ENCODE measurements around the gene CHI3L1.

CHI3L1 gene

DNA sequence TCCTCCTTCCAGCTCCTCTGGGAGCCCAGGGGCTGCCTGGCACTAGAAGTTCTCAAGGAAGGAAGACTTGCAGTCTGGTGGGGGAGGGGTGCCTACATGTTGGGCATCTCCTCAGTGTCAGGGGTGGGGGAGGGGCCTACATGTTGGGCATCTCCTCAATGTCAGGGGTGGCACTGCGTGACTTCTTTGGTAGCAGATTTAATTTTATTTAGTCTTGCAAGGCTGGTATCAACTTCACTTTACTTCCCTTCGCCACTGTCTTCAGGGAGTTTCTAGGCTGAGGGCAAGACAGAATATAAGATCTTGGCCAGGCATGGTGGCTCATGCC, 40.5 kb downstream of the CHI3L1 start:
- Histone ChIP-seq H3K9me3 (replicated peaks; ENCODE audit: low read length) (no peaks in the 10 kb centered on the region), H3K4me1 (ENCODE audit: control insufficient read depth, insufficient read depth, low read length) (peaks cover 5% of the 10 kb centered on the region), H3K9ac (ENCODE audit: low read depth, low read length) (no peak overlapping the region), H3K27me3 (ENCODE audit: control insufficient read depth, insufficient read depth, low read length) (no peaks in the 10 kb centered on the region), H3K4me3 (ENCODE audit: low read length) (no peak overlapping the region), H3K4me2 (ENCODE audit: low read length) (no peak overlapping the region), H3K36me3 (ENCODE audit: insufficient read depth, low read length) (no peaks in the 10 kb centered on the region)

DNA sequence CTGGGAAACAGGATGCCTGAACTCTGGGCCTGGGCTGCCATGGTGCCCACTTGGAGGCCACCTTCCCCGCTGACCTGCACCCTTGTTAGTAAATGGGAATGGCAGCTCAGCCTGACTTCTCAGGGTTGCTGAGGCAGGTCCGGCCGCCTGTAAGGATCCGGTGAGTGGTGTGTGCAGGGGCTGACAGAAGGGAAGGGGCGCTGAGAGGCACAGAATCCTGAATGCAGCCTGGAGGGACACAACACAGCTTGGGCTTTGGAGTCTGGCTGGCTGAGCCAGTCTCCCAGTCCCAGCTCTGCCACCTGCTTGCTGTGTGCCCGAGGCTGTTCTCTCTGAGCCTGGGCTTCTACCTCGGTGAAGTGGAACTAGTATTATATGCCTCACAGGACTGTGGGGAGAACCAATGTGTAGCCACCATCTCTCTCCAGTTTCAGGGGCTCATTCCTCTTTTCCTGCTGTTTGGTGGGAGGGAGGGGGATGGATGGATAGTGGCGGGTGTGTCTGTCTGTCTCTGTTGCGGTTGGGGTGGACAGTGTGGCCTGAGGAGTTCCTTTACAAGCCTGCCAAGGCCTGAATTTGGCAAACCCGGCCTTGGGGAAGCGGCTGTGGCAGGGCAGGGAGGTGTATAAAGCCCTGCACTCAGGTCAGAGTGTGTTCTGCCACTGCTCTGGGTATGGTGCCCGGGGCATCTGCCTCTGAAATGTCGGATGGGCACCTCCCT, 41.0 kb downstream of the CHI3L1 start:
- no peaks in the 10 kb centered on the region for H3K36me3 ChIP-seq (ENCODE audit: insufficient read depth, low read length)
- H3K4me1 ChIP-seq (ENCODE audit: control insufficient read depth, insufficient read depth, low read length), result peaks cover 5% of the 10 kb centered on the region
- no peaks in the 10 kb centered on the region for H3K27me3 ChIP-seq (ENCODE audit: control insufficient read depth, insufficient read depth, low read length)
- H3K9me3 ChIP-seq (replicated peaks; ENCODE audit: low read length), result no peaks in the 10 kb centered on the region
- no peak overlapping the region for H3K4me3 ChIP-seq (ENCODE audit: low read length)
- H3K4me2 ChIP-seq (ENCODE audit: low read length), result no peak overlapping the region
- H3K9ac ChIP-seq (ENCODE audit: low read depth, low read length), result no peak overlapping the region

DNA sequence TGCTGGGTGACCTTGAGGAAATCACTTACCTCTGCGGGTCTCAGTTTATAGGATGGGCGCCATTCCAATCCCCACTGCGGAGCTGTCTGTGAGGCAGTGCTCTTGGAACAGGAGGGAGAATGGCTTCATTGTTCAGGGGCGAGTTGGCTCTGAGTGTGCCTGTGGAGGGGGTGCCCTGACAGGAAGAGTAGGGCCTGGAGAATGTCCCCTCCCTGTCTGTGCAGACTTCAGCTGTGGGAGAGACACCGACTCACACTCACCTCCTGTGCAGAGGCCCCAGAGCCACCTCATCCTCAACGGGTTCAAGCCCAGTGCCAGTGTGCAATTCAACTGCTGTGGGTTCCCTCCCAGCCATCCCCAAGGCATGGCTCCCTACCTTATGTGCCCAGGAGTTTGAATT, 41.8 kb downstream of the CHI3L1 start:
- peaks cover 5% of the 10 kb centered on the region for H3K4me1 ChIP-seq (ENCODE audit: control insufficient read depth, insufficient read depth, low read length)
- H3K4me3 ChIP-seq (ENCODE audit: low read length), result no peak overlapping the region
- H3K9ac ChIP-seq (ENCODE audit: low read depth, low read length), result no peak overlapping the region
- H3K9me3 ChIP-seq (replicated peaks; ENCODE audit: low read length), result no peaks in the 10 kb centered on the region
- H3K4me2 ChIP-seq (ENCODE audit: low read length), result no peak overlapping the region
- H3K36me3 ChIP-seq (ENCODE audit: insufficient read depth, low read length), result no peaks in the 10 kb centered on the region
- H3K27me3 ChIP-seq (ENCODE audit: control insufficient read depth, insufficient read depth, low read length), result peaks cover 1% of the 10 kb centered on the region

- H3K9me3 ChIP-seq (replicated peaks; ENCODE audit: low read length), result no peaks in the 10 kb centered on the region
- peaks cover 3% of the 10 kb centered on the region for H3K27me3 ChIP-seq (ENCODE audit: control insufficient read depth, insufficient read depth, low read length)
- H3K4me1 ChIP-seq (ENCODE audit: control insufficient read depth, insufficient read depth, low read length), result peaks cover 5% of the 10 kb centered on the region
- H3K4me2 ChIP-seq (ENCODE audit: low read length), result no peak overlapping the region
- no peaks in the 10 kb centered on the region for H3K36me3 ChIP-seq (ENCODE audit: insufficient read depth, low read length)
- H3K9ac ChIP-seq (ENCODE audit: low read depth, low read length), result no peak overlapping the region
- no peak overlapping the region for H3K4me3 ChIP-seq (ENCODE audit: low read length)
Observed at GRCh38 chr1:203143641-203144040, 42.9 kb downstream of the CHI3L1 start.

DNA sequence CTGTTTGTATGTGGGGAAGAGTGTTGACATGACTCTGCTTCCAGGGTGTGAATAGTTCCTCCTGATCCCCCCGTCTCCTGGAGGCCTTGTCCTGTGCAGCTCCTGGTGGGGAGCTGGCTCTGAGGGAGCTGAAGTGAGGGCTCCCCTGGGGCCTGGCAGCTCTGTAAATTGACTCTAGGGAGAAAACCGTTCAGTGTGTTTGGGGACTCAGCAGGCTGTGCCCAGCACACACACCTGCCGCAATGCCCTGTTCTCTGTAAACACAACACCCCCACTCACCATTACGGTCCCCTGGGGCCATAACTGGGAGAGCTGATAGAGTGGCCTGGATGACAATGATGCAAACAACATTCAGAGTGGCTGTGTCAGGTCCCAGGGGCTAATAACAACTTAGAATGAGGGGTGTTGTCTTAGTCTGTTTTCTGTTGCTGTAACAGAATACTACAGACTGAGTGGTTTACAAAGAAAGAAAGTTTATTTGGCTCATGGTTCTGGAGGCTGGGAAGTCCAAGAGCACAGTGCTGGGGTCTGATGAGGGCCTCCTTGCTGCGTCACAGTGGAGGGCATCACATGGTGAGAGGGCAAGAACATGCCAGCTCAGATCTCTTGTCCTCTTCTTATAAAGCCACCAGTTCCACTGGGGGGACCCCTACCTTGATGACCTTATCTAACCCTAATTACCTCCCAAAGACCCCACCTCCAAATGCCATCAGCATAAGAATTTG, 43.7 kb downstream of the CHI3L1 start:
- no peak overlapping the region for H3K4me3 ChIP-seq (ENCODE audit: low read length)
- peaks cover 8% of the 10 kb centered on the region for H3K27me3 ChIP-seq (ENCODE audit: control insufficient read depth, insufficient read depth, low read length)
- H3K9me3 ChIP-seq (replicated peaks; ENCODE audit: low read length), result no peaks in the 10 kb centered on the region
- no peak overlapping the region for H3K9ac ChIP-seq (ENCODE audit: low read depth, low read length)
- H3K4me2 ChIP-seq (ENCODE audit: low read length), result no peak overlapping the region
- peaks cover 5% of the 10 kb centered on the region for H3K4me1 ChIP-seq (ENCODE audit: control insufficient read depth, insufficient read depth, low read length)
- no peaks in the 10 kb centered on the region for H3K36me3 ChIP-seq (ENCODE audit: insufficient read depth, low read length)

GRCh38 chr1:203142124-203142523, 44.4 kb downstream of the CHI3L1 start:
- Histone ChIP-seq H3K4me3 (ENCODE audit: low read length) (no peak overlapping the region), H3K9me3 (replicated peaks; ENCODE audit: low read length) (no peaks in the 10 kb centered on the region), H3K4me2 (ENCODE audit: low read length) (no peak overlapping the region), H3K27me3 (ENCODE audit: control insufficient read depth, insufficient read depth, low read length) (peaks cover 8% of the 10 kb centered on the region), H3K36me3 (ENCODE audit: insufficient read depth, low read length) (no peaks in the 10 kb centered on the region), H3K4me1 (ENCODE audit: control insufficient read depth, insufficient read depth, low read length) (peaks cover 5% of the 10 kb centered on the region), H3K9ac (ENCODE audit: low read depth, low read length) (no peak overlapping the region)

DNA sequence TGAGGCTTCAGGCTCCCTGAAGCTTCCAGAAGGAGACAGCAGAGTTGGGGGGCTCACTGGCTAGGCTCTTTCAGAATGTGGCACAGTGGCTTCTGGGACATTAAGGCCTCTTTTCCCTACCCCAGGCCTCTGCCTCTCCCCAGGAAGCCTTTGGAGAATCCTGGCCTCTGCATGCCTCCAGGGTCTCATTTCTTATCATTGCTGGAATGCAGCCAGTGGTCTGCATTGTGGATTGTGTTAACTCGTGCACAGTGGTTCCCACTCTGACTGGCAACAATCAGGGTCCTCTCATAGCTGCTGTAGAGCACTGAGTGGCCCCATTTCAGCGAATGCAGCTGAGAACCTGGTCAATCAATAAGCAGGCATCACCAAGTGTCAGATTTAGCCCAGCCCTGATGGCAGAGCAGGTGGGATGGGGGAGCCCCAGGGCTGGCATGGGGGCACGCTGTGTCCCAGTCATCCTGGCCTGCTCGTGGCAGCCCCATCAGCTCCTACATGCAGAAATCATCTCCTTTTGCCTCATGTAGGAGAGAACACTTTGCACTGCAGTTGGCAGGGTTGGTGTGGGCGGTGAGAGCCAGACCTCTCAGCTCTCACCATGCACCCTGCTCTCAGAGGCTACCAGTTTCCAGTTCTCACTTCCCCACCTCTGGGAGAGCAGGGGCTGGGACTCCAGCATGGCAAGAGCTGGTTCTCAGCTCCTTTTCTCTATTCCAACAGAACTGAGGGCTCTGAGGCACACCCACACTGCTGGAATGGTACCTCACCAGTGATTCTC, 45.6 kb downstream of the CHI3L1 start:
- Histone ChIP-seq H3K27me3 (ENCODE audit: control insufficient read depth, insufficient read depth, low read length) (peaks cover 8% of the 10 kb centered on the region), H3K9ac (ENCODE audit: low read depth, low read length) (no peak overlapping the region)

DNA sequence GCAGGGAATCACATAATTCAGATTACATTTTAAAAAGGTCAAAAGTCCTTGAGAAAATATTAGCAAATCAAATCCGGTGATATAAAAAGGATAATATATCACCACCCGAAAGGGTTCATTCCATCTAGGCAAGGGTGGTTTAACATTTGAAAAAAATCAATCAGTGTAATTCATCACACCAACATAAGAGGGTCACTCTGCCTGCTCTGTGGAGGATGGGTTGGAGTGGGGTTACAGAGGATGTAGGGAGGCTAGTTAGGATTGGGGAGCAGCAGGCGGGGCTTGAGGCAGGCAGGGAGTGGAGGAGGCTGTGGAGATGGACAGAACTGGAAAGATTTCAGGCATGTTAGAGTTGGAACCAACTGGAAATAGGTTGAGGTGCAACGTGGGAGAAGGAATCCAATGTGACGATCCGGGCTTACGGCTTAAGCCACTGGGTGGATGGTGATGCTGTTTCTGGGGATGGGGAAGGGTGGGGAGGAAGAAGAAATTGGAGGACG, 46.5 kb downstream of the CHI3L1 start:
- Histone ChIP-seq H3K4me3 (ENCODE audit: low read length) (no peak overlapping the region), H3K9me3 (replicated peaks; ENCODE audit: low read length) (no peaks in the 10 kb centered on the region), H3K4me2 (ENCODE audit: low read length) (no peak overlapping the region)

More for the DNA sequence above, 45.6 kb downstream of the CHI3L1 start:
- Histone ChIP-seq H3K36me3 (ENCODE audit: insufficient read depth, low read length) (no peaks in the 10 kb centered on the region), H3K4me1 (ENCODE audit: control insufficient read depth, insufficient read depth, low read length) (peaks cover 5% of the 10 kb centered on the region), H3K4me2 (ENCODE audit: low read length) (no peak overlapping the region), H3K9me3 (replicated peaks; ENCODE audit: low read length) (no peaks in the 10 kb centered on the region), H3K4me3 (ENCODE audit: low read length) (no peak overlapping the region)

GRCh38 chr1:203138066-203138465, 48.4 kb downstream of the CHI3L1 start:
- Histone ChIP-seq H3K4me2 (ENCODE audit: low read length) (no peak overlapping the region), H3K27me3 (ENCODE audit: control insufficient read depth, insufficient read depth, low read length) (peaks cover 8% of the 10 kb centered on the region), H3K4me3 (ENCODE audit: low read length) (no peak overlapping the region)

More for the DNA sequence above, 46.5 kb downstream of the CHI3L1 start:
- Histone ChIP-seq H3K27me3 (ENCODE audit: control insufficient read depth, insufficient read depth, low read length) (peaks cover 8% of the 10 kb centered on the region), H3K4me1 (ENCODE audit: control insufficient read depth, insufficient read depth, low read length) (peaks cover 5% of the 10 kb centered on the region), H3K36me3 (ENCODE audit: insufficient read depth, low read length) (no peaks in the 10 kb centered on the region), H3K9ac (ENCODE audit: low read depth, low read length) (no peak overlapping the region)

DNA sequence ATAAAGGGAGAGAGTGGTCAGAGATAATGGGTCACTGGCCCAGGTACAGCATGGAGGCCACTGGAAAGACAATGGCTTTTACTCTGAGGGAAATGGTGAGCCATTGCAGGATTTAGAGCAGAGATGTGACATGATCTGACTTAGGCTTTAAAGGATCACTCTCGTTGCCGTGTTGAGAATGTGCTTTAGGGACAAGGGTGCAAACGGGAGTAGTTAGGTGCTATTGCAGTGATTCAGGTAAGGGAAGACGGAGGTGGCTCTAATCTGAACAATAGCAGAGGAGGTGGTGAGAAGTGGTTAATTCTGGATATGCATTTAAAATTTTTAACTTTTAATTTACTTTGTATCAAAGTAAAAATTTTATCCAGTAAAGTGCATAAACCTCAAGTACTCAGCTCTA, 49.2 kb downstream of the CHI3L1 start:
- Histone ChIP-seq H3K4me3 (ENCODE audit: low read length) (no peak overlapping the region), H3K4me1 (ENCODE audit: control insufficient read depth, insufficient read depth, low read length) (no peaks in the 10 kb centered on the region), H3K36me3 (ENCODE audit: insufficient read depth, low read length) (no peaks in the 10 kb centered on the region), H3K9ac (ENCODE audit: low read depth, low read length) (no peak overlapping the region), H3K4me2 (ENCODE audit: low read length) (no peak overlapping the region), H3K9me3 (replicated peaks; ENCODE audit: low read length) (no peaks in the 10 kb centered on the region), H3K27me3 (ENCODE audit: control insufficient read depth, insufficient read depth, low read length) (peaks cover 8% of the 10 kb centered on the region)

More at GRCh38 chr1:203138066-203138465, 48.4 kb downstream of the CHI3L1 start:
- H3K36me3 ChIP-seq (ENCODE audit: insufficient read depth, low read length), result no peaks in the 10 kb centered on the region
- no peak overlapping the region for H3K9ac ChIP-seq (ENCODE audit: low read depth, low read length)
- H3K9me3 ChIP-seq (replicated peaks; ENCODE audit: low read length), result no peaks in the 10 kb centered on the region
- H3K4me1 ChIP-seq (ENCODE audit: control insufficient read depth, insufficient read depth, low read length), result no peaks in the 10 kb centered on the region

- no peak overlapping the region for H3K9ac ChIP-seq (ENCODE audit: low read depth, low read length)
- peaks cover 8% of the 10 kb centered on the region for H3K27me3 ChIP-seq (ENCODE audit: control insufficient read depth, insufficient read depth, low read length)
Observed at GRCh38 chr1:203136409-203137042, 50.0 kb downstream of the CHI3L1 start.

More at GRCh38 chr1:203136409-203137042, 50.0 kb downstream of the CHI3L1 start:
- Histone ChIP-seq H3K4me3 (ENCODE audit: low read length) (no peak overlapping the region), H3K36me3 (ENCODE audit: insufficient read depth, low read length) (no peaks in the 10 kb centered on the region), H3K4me2 (ENCODE audit: low read length) (no peak overlapping the region), H3K9me3 (replicated peaks; ENCODE audit: low read length) (no peaks in the 10 kb centered on the region), H3K4me1 (ENCODE audit: control insufficient read depth, insufficient read depth, low read length) (no peaks in the 10 kb centered on the region)

Measured in skeletal muscle satellite cell (primary cell).